Occipital lobe (tissue), 2 donors: Measurements from ENCODE around the gene BNC2. TPM values are rescaled to one million over a fixed set of nuclear protein-coding genes. Genes with fewer than 3 reads are reported as not detected.

Experiments
- DNase-seq: peaks from one replicate; lab custom pipeline; 2025; lab: John Stamatoyannopoulos, UW
- total RNA-seq: library from RNA; depleted of rRNA; stranded (reverse); fragments of >200 nt; gene quantifications from one replicate; pipeline ENCODE4 v1.2.3, GENCODE V29; 2014

The BNC2 gene
- total RNA-seq, 1 donor from 2014 or later = 1.6 TPM

DNA sequence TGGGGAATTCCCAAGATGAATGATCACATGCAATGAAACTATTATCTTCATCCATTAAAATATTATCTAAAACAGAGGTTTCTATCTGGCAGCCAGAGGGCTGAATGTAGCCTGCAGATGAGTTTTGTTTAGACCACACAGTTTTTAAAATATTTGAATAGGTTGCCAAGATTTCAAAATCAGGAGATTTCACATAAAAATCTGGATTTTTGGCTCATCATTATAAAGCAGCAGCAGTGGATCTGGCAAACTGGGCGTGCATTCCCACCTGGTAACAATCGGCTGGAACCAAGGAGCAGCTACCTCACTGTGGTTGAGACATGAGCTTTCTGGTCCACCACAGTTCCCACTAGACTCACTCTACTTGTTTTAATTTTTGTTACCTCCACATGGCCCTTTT is 155.1 kb downstream of the BNC2 start:
- DNase-seq = no peak

DNA sequence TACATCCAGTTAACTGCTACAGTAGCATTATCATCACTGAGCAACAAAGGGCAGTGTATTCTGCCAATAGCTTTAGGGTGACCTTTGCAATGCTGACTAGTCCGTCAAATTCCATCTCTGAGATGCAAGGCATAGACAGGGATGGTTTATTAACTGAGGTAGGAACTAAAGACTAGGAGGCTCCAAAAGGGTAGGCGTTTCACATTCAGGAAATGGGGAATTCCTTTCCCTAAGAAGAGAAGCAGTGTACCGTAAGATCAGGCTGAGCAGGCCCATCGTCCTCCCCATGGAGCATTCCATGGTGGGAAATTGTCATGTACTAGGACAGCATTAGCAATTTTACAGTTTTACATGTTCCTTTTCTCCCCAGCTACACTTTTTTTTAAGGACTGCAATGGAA is 157.7 kb downstream of the BNC2 start:
- DNase-seq = no peak

- no peak for DNase-seq
Measured at GRCh38 chr9:16710888-16711287, 159.6 kb downstream of the BNC2 start.

GRCh38 chr9:16709924-16710323 is 160.5 kb downstream of the BNC2 start:
- no peak for DNase-seq

GRCh38 chr9:16708656-16709435 is 161.6 kb downstream of the BNC2 start:
- DNase-seq = no peak

DNA sequence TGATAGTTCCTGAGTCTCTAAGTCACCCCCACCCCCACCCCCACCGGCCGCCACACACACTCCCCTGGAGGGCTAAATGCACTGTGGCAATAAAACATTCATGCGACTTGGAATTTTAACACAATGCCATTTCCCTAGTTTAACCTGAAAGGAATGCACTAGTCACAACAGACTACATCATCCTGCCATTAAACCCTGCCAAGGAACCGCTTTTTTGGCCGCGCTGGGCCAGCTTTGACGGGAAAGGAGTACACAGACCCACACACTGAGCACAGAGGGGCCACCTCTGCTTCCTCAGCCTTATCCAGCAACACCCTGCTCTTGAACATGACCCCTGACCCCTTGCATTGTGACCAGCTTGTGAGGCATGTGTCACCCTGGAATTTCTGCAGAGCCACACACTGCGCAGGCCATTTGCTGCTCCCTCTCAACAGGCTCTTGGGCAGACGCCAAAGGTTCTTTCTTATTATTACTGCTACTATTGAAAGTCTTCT is 165.3 kb downstream of the BNC2 start:
- DNase-seq = peak; percentile 23

DNA sequence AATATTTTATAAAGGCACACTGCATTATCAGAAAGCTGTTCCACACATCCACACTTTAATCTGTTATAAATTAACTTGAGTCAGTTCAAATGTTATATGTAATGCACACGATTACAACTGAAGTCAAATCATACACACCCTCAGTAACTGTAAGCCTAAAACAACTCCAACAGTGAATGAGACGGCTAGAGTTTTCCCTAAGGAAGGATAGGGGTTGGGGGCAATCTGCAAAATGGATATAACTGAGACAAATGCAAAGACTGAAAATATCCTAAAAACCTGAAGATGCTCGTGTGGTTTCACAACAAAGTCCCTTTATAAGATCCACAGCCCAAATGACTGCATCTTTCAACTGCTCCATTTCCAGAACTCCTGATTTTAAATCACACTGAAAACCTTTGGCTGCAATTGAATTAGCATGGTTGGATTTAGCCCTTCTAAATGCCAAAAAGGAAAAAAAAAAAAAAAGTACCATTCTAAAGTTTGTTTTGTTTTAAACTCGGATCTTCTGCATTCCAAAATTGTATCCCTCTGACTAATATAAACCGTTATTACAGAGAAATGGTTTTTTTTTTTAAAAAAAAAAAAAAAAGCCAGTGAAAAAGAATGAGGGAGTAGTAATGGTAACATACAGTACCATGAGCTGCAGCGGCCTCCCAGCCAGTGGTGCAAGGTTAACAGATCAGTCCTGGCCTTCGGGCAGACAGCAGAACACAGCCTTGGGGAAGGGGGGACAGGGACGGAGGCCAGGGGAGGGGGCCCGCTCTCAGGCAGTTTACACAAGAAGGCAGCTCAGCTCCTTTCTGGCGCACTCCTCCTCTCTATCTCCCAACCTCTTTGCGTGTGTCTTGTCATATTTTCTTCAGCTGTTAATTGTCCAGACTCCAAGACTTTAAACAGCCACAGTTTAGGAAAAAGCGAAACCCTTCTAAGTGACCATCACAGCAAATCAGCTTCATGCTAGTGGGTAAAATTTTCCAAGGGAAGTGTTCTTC is 166.1 kb downstream of the BNC2 start:
- no peak for DNase-seq

DNA sequence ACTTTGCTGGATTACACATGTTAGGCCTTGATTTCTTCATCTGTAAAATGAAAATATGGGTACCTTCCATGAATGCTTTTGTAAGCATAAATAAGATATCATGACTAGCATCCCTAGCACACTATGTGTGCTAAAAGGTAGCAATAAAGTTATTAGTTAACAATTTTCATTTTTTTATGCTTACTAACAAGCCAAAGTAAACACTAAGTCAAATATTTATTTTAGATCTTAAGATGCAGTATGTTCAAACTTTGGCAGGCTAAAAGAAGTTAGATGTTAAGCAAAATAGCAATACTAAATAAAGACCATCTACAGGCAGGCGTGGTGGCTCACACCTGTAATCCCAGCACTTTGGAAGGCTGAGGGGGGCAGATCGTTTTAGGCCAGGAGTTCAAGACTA is 169.1 kb downstream of the BNC2 start:
- no peak for DNase-seq

DNA sequence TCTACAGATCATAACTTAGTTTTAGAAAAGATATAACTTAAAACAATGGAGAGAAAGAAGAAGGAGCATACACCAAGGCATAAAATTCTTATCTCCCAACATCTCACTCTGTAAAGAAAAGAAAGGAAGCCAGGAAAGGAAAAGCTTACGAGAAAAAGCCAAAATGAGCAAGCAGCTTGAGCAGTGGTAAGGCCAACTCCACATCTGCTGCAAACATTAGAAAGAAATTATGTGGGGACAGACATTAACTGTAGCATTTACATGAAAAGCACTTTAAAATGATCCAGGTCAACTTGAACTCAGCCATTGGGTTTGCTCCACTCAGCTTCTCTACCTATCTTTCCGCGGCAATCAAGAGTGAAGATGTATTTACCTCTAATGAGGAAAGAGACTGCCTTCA is 176.9 kb downstream of the BNC2 start:
- no peak for DNase-seq

GRCh38 chr9:16690628-16691027 is 179.8 kb downstream of the BNC2 start:
- DNase-seq = no peak

DNA sequence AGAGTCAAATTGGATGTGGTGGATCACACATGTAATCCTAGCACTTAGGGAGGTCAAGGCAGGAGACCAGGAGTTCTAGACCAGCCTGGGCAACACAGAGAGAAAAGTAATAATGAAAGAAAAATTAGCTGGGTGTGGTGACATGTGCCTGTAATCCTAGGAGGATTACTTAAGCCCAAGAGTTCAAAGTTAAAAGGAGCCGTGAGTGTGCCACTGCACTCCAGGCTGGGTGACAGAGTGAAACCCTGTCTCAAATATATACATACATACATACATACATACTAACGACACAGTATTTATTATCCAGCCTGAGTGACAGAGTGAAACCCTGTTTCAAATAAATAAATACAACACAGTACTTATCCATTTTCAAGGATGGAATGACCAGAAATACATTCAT is 180.3 kb downstream of the BNC2 start:
- no peak for DNase-seq

DNA sequence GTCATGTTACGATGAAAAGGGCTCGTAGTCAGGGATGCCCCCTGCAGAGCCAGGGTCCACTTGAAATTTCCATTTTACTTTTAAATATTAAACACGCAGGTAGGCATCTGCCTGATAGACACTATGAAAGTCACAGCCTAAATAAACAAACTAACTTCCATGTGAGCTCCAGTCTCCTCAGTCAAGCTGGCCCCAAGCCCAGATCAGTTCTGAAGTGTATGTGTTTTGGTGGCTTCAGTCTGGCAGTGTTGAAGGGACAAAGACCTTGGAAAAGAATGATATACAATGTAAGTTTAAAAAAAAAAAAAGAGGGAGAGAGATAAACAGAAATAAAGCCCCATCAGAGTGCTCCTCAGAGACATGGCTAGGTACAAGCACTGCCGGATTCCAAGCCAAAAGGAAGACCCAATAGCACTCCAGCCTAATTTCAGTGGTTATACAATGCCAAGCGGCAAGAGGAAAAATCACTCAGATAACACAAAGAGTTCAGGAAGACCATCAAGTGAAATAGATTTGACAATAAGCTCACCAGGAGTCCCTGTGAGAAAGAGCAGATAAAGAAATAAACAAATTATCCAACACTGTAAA is 181.0 kb downstream of the BNC2 start:
- no peak for DNase-seq

GRCh38 chr9:16688814-16689213 is 181.7 kb downstream of the BNC2 start:
- no peak for DNase-seq

DNA sequence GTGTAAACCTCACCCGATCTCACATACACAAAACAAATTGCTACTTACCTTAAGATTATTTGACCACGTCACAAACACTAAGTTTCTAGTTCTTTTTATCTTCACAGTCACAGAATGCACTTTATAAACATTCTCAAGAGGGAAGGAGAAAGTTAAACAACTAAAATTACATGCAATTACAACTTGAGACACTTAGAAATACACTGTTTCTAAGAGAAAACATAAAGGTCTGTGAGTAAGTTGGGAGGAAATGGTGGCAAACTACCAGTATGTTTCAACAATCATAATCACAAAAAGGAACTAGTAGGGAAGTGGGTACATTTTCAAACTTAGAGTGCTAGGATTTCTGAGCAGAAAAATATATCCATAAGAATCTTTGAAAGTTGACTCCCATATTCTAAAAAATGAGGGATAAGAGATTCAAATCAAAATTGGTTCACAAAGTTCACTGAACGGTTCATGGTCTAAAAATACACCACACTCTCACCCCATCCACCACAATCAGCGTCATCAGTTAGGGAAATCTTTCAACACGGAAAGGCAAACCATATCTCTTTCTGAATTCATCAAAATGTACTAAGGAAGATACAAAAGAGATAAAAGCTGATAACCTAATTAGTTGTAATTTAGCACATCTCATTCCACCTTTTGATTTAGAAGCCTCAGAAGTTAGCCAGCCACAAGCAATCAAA is 182.6 kb downstream of the BNC2 start:
- no peak for DNase-seq

DNA sequence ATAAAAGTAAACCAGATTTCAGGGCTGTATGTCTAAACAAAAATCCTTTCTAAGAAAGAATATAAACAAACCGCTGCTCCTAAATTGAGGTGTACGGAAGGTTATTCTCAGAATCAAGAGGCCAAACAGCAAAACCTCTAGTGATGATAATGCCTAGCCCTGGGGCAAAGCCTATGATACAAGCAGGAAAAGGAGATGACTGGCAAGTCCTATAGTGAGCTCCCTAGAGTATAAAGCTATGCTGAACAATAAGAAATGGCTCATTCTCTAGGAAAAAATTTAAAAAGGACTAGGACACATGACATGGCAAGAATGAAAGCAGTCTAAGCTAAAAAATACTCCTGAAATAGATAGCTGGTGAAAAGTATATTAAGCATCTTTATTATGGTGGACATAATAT is 187.1 kb downstream of the BNC2 start:
- no peak for DNase-seq

DNA sequence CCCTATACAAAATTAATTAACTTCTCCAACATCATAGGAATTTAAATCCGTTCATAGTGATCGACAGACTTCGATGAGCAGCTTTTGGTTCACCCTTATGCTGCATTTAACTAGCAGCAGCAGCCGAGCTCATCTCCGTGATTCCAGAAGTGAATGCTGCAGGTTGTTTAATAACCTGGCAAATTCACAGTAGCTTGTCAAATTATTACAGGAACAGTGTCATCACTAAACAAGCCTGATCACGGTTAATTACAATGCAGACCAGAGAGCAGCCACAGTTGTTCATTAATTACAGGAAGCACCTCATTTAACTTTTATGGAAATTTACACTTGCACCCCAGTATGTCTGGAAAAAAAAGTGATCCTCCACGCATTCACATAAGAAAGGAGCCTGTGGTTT is 188.2 kb downstream of the BNC2 start:
- DNase-seq = no peak

GRCh38 chr9:16681652-16681987 is 188.8 kb downstream of the BNC2 start:
- DNase-seq = no peak

- no peak for DNase-seq
Measured at GRCh38 chr9:16680975-16681651, 189.4 kb downstream of the BNC2 start.

GRCh38 chr9:16680541-16680940 is 189.9 kb downstream of the BNC2 start:
- no peak for DNase-seq

DNA sequence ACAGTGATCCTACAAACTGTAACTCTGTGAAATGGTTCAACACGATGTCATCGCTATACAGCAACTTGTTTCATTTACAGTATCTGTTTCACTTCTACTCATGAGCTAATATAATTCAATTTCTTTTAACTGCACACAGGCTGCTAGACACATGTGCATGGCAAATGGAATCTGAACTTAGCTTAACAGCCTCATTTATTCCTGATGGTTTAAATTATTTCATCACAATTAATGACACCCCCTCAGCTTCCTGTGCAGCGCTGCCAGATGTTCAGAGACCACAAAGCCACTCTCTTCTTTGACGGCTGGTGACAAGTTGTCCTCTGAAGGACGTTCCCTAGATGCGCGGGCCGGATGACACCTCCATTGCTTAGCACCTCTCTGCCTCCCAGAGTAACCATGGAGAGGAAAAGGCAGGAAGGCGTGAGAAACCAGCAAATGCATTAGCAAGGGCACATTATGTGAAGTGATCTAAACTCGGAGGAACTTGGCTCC is 191.1 kb downstream of the BNC2 start:
- no peak for DNase-seq

DNA sequence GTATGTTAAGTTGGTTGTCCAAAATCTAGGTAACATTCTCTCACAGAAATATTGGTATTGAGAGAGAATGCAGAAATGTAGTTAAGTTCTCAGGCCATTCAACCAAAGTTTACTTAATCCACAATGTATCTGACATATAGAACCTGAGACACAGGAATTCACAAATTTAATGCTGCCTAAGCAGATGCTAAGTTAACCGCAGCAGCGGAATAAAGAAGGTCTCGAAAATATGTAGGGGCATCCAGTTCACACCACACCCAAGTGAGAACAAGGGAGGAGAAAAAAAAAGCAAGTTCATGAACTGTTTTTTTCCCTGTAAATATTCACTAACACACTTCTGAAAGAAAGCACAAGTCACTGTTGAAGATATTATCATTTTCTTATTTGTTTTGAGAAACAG is 194.0 kb downstream of the BNC2 start:
- DNase-seq = no peak
